HepG2 (cell line): ENCODE results near the gene RASGRP1. TPM values are rescaled to one million over a fixed set of nuclear protein-coding genes. Genes with fewer than 3 reads are reported as not detected.

Experiments used
- BHLHE40 ChIP-seq: IDR thresholded peaks from 2 replicates; pipeline ENCODE4 v1.6.1; 2011; ENCODE audit warnings: low read length, improper control_type of control experiment
- CREBL2 ChIP-seq: sonication (generic); formaldehyde crosslinking; IDR thresholded peaks from 2 replicates; pipeline ENCODE4 v1.8.1; 2023; ENCODE audit warnings: missing genetic modification reagents, mild to moderate bottlenecking, borderline replicate concordance
- CSRNP2 ChIP-seq: sonication (generic); formaldehyde crosslinking; conservative IDR thresholded peaks from 2 replicates; pipeline ENCODE4 v1.8.0; 2022; ENCODE audit warnings: low read depth, missing genetic modification reagents
- DRAP1 ChIP-seq: IDR thresholded peaks from 2 replicates; pipeline ENCODE4 v1.6.1; 2016; ENCODE audit warnings: missing genetic modification reagents, missing compliant biosample characterization
- ERF ChIP-seq: IDR thresholded peaks from 2 replicates; pipeline ENCODE4 v1.6.1; 2018; ENCODE audit warnings: missing biosample characterization, missing genetic modification reagents
- EZH2 ChIP-seq: conservative IDR thresholded peaks from 2 replicates; pipeline ENCODE4 v1.6.1; 2012; ENCODE audit warnings: mild to moderate bottlenecking, low read depth, low read length, moderate library complexity
- FOXM1 ChIP-seq: sonication (generic); formaldehyde crosslinking; IDR thresholded peaks from 2 replicates; pipeline ENCODE4 v1.5.0; 2020; ENCODE audit warnings: missing genetic modification reagents
- HOXA3 ChIP-seq: sonication (generic); formaldehyde crosslinking; IDR thresholded peaks from 2 replicates; pipeline ENCODE4 v1.5.0; 2020; ENCODE audit warnings: missing genetic modification reagents
- HOXA9 ChIP-seq: sonication (generic); formaldehyde crosslinking; IDR thresholded peaks from 2 replicates; pipeline ENCODE4 v1.8.1; 2022; ENCODE audit warnings: missing genetic modification reagents, mild to moderate bottlenecking, moderate library complexity, borderline replicate concordance
- IRX3 ChIP-seq: sonication (generic); formaldehyde crosslinking; IDR thresholded peaks from 2 replicates; pipeline ENCODE4 v1.8.1; 2023; ENCODE audit warnings: mild to moderate bottlenecking, low read depth, missing genetic modification reagents, borderline replicate concordance
- MYPOP ChIP-seq: sonication (generic); formaldehyde crosslinking; IDR thresholded peaks from 2 replicates; pipeline ENCODE4 v1.8.1; 2023; ENCODE audit warnings: mild to moderate bottlenecking, moderate library complexity, missing genetic modification reagents
- NR0B2 ChIP-seq: sonication (generic); formaldehyde crosslinking; IDR thresholded peaks from 2 replicates; pipeline ENCODE4 v1.4.0; 2020; ENCODE audit warnings: mild to moderate bottlenecking, missing genetic modification reagents
- SMAD9 ChIP-seq: sonication (generic); formaldehyde crosslinking; IDR thresholded peaks from 2 replicates; pipeline ENCODE4 v1.5.1; 2020; ENCODE audit warnings: mild to moderate bottlenecking, missing genetic modification reagents
- TIGD3 ChIP-seq: sonication (generic); formaldehyde crosslinking; IDR thresholded peaks from 2 replicates; pipeline ENCODE4 v1.5.1; 2020; ENCODE audit warnings: mild to moderate bottlenecking, missing genetic modification reagents, borderline replicate concordance
- ZBTB33 ChIP-seq: sonication (generic); formaldehyde crosslinking; IDR thresholded peaks from 2 replicates; pipeline ENCODE4 v1.4.0; 2020; ENCODE audit warnings: missing genetic modification reagents
- ZIK1 ChIP-seq: sonication (generic); formaldehyde crosslinking; IDR thresholded peaks from 2 replicates; pipeline ENCODE4 v1.5.0; 2020; ENCODE audit warnings: mild to moderate bottlenecking, low read depth, missing genetic modification reagents, borderline replicate concordance
- ZNF232 ChIP-seq: sonication (generic); formaldehyde crosslinking; IDR thresholded peaks from 2 replicates; pipeline ENCODE4 v1.4.0; 2020; ENCODE audit warnings: missing genetic modification reagents, borderline replicate concordance
- ZNF3 ChIP-seq: IDR thresholded peaks from 2 replicates; pipeline ENCODE4 v1.7.0; 2017; ENCODE audit warnings: inconsistent platforms
- ZNF839 ChIP-seq: sonication (generic); formaldehyde crosslinking; IDR thresholded peaks from 2 replicates; pipeline ENCODE4 v1.4.0; 2020; ENCODE audit warnings: missing genetic modification reagents, mild to moderate bottlenecking, borderline replicate concordance
- polyA plus RNA-seq, 8 experiments: library from polyadenylated mRNA; depleted of rRNA in 3 of 8; stranded (reverse) in 7 of 8; unstranded in 1 of 8; fragments of >200 nt; fragmentation: Illumina TruSeq in 4 of 8; extraction: Trizol in 4 of 8; gene quantifications; 2 replicates each; pipeline versions ENCODE4 v1.2.1 to v1.2.3, GENCODE V29; 2011 to 2016; ENCODE audit warnings: low read depth in 4 of 8, missing spikeins in 1 of 8, mixed read lengths in 1 of 8; ENCODE audit not compliant: insufficient read depth in 1 of 8
- total RNA-seq, 5 experiments: library from RNA; depleted of rRNA; stranded (reverse); fragments of >200 nt; fragmentation: Illumina TruSeq; extraction: Trizol; gene quantifications; 2 replicates each; pipeline ENCODE4 v1.2.3, GENCODE V29; 2016; ENCODE audit warnings: low read depth in 1 of 5

The RASGRP1 gene
- total and polyA plus RNA-seq, 2 of the 13 experiments (the other 11 are each of a cell fraction or from before 2014, with no cell fraction given): 0.07 TPM; not detected in 1

GRCh38 chr15:38453971-38454695 lies 110.5 kb downstream of the RASGRP1 start, which contains the start of gene FAM98B (continued):
- TF ChIP-seq ZIK1 (CRISPR knock-in tag) (0 out of 2 replicates have a peak, but pooled peaks have one; percentile 26), ZNF3 (CRISPR knock-in tag) (peak; percentile 60; the same call in 1 of the 2 replicates), CSRNP2 (no peak), MYPOP (CRISPR knock-in tag) (peak; percentile 82; the same call in 1 of the 2 replicates), HOXA3 (CRISPR knock-in tag) (peak; percentile 80), DRAP1 (CRISPR knock-in tag) (peak; percentile 58), NR0B2 (CRISPR knock-in tag) (no peak), ZNF839 (CRISPR knock-in tag) (0 out of 2 replicates have a peak, but pooled peaks have one; percentile 42), IRX3 (CRISPR knock-in tag) (peak; percentile 41; the same call in 1 of the 2 replicates), ZNF232 (CRISPR knock-in tag) (peak; percentile 88; the same call in 1 of the 2 replicates), FOXM1 (no peak), TIGD3 (CRISPR knock-in tag) (no peak), CREBL2 (CRISPR knock-in tag) (0 out of 2 replicates have a peak, but pooled peaks have one; percentile 29), HOXA9 (no peak; the same call in 1 of the 2 replicates), BHLHE40 (0 out of 2 replicates have a peak, but pooled peaks have one; percentile 18), SMAD9 (CRISPR knock-in tag) (0 out of 2 replicates have a peak, but pooled peaks have one; percentile 70), ZBTB33 (CRISPR knock-in tag) (peak; percentile 42; the same call in 1 of the 2 replicates), EZH2 (no peak), ERF (CRISPR knock-in tag) (peak; percentile 84)
